Dermis microvascular lymphatic vessel endothelial cell (primary cell): ENCODE results near the gene BHLHE40. TPM values are rescaled to one million over a fixed set of nuclear protein-coding genes. Genes with fewer than 3 reads are reported as not detected.
A peak's percentile ranks its signal among the peaks of the same experiment; 100 is the strongest.

Experiments
- DNase-seq, 2 donors: peaks; one replicate each; pipeline versions ENCODE4 v3.0.0 to v3.0.0-alpha.2; 2010; ENCODE audit warnings: low read depth in 2 of 2
- total RNA-seq: library from RNA; depleted of rRNA; stranded (reverse); fragments of >200 nt; gene quantifications from 2 replicates; pipeline ENCODE4 v1.2.1, GENCODE V29; 2014

Gene BHLHE40
- 8.7 and 13.9 TPM in 2 replicates for total RNA-seq

DNA sequence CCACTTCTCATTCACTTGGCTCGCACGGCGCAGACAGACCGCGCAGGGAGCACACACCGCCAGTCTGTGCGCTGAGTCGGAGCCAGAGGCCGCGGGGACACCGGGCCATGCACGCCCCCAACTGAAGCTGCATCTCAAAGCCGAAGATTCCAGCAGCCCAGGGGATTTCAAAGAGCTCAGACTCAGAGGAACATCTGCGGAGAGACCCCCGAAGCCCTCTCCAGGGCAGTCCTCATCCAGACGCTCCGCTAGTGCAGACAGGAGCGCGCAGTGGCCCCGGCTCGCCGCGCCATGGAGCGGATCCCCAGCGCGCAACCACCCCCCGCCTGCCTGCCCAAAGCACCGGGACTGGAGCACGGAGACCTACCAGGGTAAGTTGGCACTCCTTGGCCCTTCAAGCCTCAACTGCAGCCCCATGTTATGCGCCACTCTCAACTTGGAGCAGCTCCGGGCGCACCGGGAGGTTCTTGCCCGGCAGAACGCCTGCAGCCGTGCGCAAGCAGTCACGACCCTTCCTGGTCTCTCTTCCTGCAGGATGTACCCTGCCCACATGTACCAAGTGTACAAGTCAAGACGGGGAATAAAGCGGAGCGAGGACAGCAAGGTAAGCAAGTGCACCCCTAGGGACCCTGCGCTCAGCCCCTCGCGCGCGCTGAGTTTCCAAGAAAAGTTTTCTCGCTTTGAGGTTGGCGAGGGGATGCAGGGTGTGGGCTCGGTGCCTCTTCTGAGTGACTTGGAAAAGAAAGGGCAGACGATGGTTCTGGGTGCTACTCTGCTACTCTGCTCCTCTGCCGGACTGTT is at the start of gene BHLHE40:
Gene BHLHE40 (plus strand): TSS at position 10 of the 801 bp plus-strand sequence. CDS start 282 bp downstream, at position 292.
- peak in 1 of 2 donors; percentile 46 for DNase-seq

GRCh38 chr3:4930501-4930900 is 48.7 kb upstream of the BHLHE40 start:
- DNase-seq = no peak

DNA sequence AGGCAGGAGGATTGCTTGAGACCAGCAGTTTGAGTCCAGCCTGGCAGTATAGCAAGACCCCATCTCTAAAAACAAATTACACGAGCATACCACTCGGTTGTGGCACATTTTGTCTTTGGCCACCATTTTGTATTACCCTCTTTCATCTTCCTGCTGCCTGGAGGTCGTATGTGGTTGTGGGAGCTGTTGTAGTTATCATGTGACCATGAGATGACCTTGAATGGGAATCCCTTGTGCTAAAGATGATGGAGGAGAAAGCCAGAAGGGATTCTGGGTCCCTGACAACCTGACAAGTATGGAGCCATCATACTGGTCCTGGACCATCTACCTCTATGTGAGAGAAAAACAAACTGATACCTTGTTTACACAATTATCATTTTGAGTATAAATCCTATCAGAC is 45.2 kb upstream of the BHLHE40 start:
- no peak for DNase-seq

DNA sequence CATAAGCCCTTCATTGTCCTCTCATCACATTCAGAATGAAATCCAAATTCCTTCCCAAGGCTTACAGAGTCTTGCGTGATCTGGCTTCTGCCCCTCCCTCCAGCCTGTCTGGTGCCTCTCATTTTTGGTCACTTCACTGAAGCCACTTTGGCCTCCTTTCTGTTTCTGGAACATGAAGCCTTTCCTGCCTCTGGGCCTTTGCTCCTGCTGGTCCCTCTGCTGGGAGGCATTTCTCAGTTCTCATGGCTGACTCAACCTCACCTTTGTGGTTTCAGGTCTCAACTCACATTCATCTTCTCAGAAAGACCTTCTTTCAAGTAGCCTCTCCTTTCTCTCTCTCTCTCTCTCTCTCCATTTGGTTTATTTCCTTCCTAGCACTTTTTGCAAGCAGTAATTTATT is 43.9 kb upstream of the BHLHE40 start:
- DNase-seq = no peak

DNA sequence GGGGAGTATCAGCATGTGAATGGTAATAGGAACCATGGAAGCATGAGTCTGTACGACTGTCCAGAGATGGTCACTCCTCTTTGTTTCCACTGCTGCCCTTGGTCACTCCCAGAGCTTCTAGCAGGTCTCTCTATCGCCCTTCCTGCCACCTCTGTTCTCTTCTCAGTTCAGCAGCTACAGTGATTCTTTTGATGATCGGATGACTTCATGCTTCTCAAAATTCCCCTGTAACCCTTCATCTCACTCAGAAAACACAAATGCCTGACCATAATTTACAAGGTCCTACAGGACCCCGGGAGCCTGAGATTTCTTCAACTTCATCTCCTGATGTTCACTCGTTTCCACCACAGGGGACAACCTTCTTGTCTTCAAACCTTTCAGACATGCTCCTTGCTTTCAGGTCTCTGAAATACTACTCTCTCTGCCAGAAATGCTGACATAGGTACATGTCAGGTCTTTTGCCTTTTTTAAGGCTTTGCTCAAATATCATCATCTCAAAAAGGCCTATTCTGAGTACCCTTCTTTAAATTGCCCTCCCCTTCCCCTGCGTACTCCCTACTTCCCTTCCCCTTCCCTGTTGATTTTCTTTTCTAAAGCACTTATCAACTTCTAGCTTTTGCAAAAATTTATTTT is 42.1 kb upstream of the BHLHE40 start:
- DNase-seq = no peak

DNA sequence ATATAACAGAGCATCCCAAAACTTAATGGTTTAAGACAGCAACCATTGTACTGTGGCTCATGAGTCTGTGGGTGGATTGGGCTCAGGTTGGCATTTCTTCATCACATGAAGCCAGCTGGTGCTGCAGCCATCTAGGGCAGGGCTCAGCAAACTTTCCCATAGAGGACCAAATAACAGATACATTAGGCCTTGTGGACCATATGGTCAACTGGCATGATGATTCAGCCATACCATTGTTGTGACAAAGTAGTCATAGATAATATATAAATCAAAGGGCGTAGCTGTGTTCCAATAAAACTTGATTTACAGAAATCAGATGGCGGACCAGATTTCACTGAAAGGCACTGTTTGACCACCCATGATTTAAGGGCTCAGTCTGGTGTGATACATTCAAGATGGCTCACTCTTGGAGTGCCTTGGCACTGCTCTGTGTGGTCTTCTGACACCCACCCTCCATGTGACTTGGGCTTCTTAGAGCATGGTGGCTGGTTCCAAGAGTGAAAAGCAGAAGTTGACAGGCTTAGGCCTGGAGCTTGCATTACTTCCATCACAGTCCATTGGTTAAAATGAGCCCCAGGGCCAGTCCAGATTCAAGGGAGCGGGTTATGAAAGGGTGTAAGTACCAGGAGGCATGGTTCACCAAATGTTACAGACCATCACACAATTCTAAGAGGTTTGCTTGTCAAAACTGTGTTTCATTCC is 40.8 kb upstream of the BHLHE40 start:
- DNase-seq = no peak

- DNase-seq = peak in 1 of 2 donors; percentile 13
Observed at GRCh38 chr3:4939276-4939675, 40.0 kb upstream of the BHLHE40 start.

- no peak for DNase-seq
Observed at GRCh38 chr3:4940985-4941384, 38.3 kb upstream of the BHLHE40 start.

- DNase-seq = no peak
Observed at GRCh38 chr3:4943549-4943948, 35.7 kb upstream of the BHLHE40 start.

GRCh38 chr3:4945324-4945723 is 33.9 kb upstream of the BHLHE40 start:
- DNase-seq = no peak

DNA sequence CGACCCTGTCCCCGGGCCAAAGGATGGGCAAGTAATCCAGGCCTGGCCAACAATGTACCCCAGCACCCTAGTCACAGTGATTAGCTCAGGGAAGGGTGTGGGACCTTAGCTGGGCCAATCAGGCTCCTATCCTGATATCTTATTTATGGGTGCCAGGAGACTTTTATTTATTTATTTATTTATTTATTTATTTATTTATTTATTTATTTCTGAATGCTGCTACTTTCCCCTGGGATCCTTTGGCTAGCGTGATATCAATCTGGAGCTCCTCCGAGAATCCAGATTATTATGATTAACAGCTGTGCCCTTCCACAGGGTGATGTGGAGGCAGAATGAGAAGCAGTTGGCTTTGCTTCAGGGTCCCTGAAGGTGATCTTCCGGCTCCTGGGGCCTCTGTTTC is 32.2 kb upstream of the BHLHE40 start:
- no peak for DNase-seq

DNA sequence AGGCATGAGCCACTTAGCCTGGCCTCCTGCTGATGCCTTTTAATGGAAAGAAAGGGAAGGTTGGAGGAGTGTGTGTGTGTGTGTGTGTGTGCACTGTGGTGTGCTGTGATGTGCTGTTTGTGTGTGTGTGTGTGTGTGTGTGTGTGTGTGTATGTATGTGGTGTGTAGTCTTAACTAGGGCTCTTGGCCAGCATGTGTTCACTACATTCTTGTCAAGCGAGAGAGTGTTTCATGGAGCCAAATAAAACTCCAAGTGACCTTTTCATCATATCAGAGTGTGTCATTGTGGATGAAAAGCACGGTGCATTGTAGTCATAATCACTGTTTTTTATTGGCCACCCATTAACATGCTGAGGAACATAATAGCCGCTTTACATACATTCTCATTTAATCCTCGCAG is 30.8 kb upstream of the BHLHE40 start:
- no peak for DNase-seq

GRCh38 chr3:4949004-4949403 is 30.2 kb upstream of the BHLHE40 start:
- DNase-seq = no peak

- DNase-seq = no peak
Observed at GRCh38 chr3:4949659-4950058, 29.6 kb upstream of the BHLHE40 start.

DNA sequence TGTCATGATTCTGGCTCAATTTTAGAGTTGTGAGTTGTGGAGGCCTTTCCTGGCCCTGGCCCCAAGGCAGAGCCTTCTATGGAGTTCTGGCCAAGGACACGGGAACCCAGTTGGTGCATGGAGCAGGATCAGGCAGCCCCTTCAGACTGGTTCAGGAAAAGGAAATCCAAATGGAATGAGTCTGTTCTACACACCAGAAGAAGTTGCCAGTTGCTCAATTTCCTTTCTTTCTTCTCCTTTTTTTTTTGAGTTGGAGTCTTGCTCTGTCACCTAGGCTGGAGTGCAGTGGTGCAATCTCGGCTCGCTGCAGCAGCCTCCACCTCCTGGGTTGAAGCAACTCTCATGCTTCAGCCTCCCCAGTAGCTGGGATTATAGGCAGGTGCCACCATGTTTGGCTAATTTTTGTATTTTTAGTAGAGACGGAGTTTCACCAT is 28.9 kb upstream of the BHLHE40 start:
- DNase-seq = no peak

GRCh38 chr3:4950948-4951347 is 28.3 kb upstream of the BHLHE40 start:
- DNase-seq = no peak

GRCh38 chr3:4953119-4953518 is 26.1 kb upstream of the BHLHE40 start:
- no peak for DNase-seq

- DNase-seq = no peak
Observed at GRCh38 chr3:4954256-4955000, 24.8 kb upstream of the BHLHE40 start.

GRCh38 chr3:4956099-4956498 is 23.1 kb upstream of the BHLHE40 start:
- no peak for DNase-seq

GRCh38 chr3:4956738-4957137 is 22.5 kb upstream of the BHLHE40 start:
- no peak for DNase-seq

- no peak for DNase-seq
Observed at GRCh38 chr3:4957978-4958377, 21.3 kb upstream of the BHLHE40 start.

DNA sequence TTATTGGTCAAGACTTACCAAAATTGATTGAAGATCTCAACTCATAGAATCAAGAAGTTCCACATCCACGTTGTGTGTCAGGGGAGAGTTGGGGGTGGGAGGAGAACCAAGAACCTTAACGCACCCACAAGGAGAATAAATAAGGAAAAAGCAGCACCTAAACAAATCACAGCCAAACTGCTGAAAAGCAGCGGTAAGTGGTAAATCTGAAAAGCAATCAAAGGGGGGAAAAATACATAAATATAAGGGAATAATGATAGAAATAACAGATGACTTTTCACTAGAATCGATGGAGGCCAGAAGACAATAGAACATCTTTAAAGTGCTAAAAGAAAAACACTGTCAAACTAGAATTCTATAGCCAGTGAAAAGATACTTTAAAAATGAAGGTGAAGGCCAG is 20.1 kb upstream of the BHLHE40 start:
- no peak for DNase-seq
